K562 (cell line): Measurements from ENCODE around the gene SEC61A1.

Source experiments
- CAMTA2 ChIP-seq: fragments of 250-450 bp; sonication (Bioruptor Pico); conservative IDR thresholded peaks from 2 replicates; pipeline ENCODE4 v1.5.1; 2022
- FOXK2 ChIP-seq, 2 experiments: fragments of 450-650 bp; IDR thresholded peaks in 1 of 2; conservative IDR thresholded peaks in 1 of 2; 2 replicates each; pipeline ENCODE4 v1.6.1; 2016; ENCODE audit warnings: low read depth in 2 of 2, mild to moderate bottlenecking in 1 of 2
- GABPA ChIP-seq: fragments of 200-800 bp; sonication (Bioruptor generic); conservative IDR thresholded peaks from 2 replicates; pipeline ENCODE4 v1.6.1; 2016; ENCODE audit warnings: low read depth, missing genetic modification characterization, missing compliant biosample characterization
- NCOA2 ChIP-seq, 2 experiments: fragments of 450-650 bp; IDR thresholded peaks; 2 replicates each; pipeline ENCODE4 v1.6.1; 2018; ENCODE audit warnings: mild to moderate bottlenecking in 2 of 2, moderate library complexity in 1 of 2; ENCODE audit not compliant: partially characterized antibody in 2 of 2
- POLR2AphosphoS5 ChIP-seq: IDR thresholded peaks from 2 replicates; pipeline ENCODE4 v1.6.1; 2011; ENCODE audit warnings: mild to moderate bottlenecking, low read depth, low read length, moderate library complexity; ENCODE audit not compliant: control insufficient read depth, insufficient read depth
- TRIM24 ChIP-seq, 2 experiments: fragments of 450-650 bp; IDR thresholded peaks; 2 replicates each; pipeline ENCODE4 v1.6.1; 2016
- ZBED1 ChIP-seq: IDR thresholded peaks from 2 replicates; pipeline ENCODE4 v1.6.1; 2014
- ZNF121 ChIP-seq: sonication (generic); formaldehyde crosslinking; conservative IDR thresholded peaks from 2 replicates; pipeline ENCODE4 v1.8.0; 2022; ENCODE audit warnings: missing genetic modification reagents
- ZNF143 ChIP-seq: sonication (generic); formaldehyde crosslinking; IDR thresholded peaks from 2 replicates; pipeline ENCODE4 v1.9.0; 2022; ENCODE audit warnings: mild to moderate bottlenecking, missing genetic modification reagents
- ZNF830 ChIP-seq: fragments of 250-450 bp; sonication (Bioruptor Pico); IDR thresholded peaks from 2 replicates; pipeline ENCODE4 v1.5.0; 2021; ENCODE audit warnings: mild to moderate bottlenecking
- TF ChIP-seq, protein P1 (sequence below), 2 experiments: IDR thresholded peaks; 2 replicates each; pipeline ENCODE4 v1.6.1; 2012; ENCODE audit warnings: improper control_type of control experiment in 2 of 2, low read depth in 2 of 2, low read length in 2 of 2, borderline replicate concordance in 1 of 2
- TF ChIP-seq, protein P2 (sequence below): fragments of 250-450 bp; sonication (Bioruptor Pico); IDR thresholded peaks from 2 replicates; pipeline ENCODE4 v1.5.1; 2021; ENCODE audit warnings: mild to moderate bottlenecking
- TF ChIP-seq, protein P3 (sequence below), 3 experiments: IDR thresholded peaks in 2 of 3; conservative IDR thresholded peaks in 1 of 3; 2 replicates each; pipeline ENCODE4 v1.5.1; 2011 to 2012; ENCODE audit warnings: low read length in 3 of 3, mild to moderate bottlenecking in 3 of 3, control low read depth in 2 of 3, improper control_type of control experiment in 1 of 3, inconsistent platforms in 1 of 3, low read depth in 1 of 3, mixed read lengths in 1 of 3, moderate library complexity in 1 of 3; ENCODE audit not compliant: insufficient read depth in 2 of 3

DNA sequence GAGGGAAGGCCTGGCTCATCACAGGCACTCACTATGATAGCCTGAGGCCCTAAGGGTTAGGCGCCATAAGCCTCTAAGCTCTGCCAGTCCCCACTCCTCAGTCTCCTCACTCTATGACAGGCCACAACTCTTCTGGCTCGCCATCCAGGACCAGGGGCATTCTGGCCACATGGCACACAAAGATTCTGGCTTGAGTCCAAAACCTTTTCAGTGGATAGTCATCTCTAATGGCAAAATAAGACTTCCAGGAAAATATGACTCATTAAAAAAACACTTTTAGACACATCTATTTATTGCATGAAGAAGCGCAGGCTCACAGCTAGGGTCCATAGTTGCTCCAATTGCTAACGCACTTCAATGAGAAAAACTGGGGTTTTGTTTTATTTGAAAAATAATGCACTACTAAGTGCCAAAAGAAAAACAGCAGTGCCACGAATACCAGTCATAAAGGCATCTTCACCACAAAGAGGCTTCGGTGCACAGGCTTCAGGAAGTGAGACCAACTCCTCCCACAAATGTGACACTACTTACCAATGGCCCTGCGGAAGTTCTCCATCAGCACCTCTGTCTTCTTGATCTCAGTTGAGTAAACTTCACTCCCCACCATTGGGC lies 60.2 kb downstream of the SEC61A1 start:
- TF ChIP-seq GABPA (tag) (no peak), POLR2AphosphoS5 (no peak), CAMTA2 (no peak), NCOA2 (IDR thresholded peaks at IDR 0.05; ENCODE audit: partially characterized antibody in 2 of 2) (no peak), ZNF121 (CRISPR knock-in tag) (no peak), ZNF143 (CRISPR knock-in tag) (no peak), TRIM24 (IDR thresholded peaks at IDR 0.05) (no peak), FOXK2 (conservative IDR thresholded peaks at IDR 0.05 in 1 of 2, IDR thresholded peaks at IDR 0.05 in 1 of 2; ENCODE audit: low read depth in 2 of 2) (no peak), ZNF830 (CRISPR knock-in tag) (no peak), ZBED1 (no peak)
- TF ChIP-seq, protein P1, sequence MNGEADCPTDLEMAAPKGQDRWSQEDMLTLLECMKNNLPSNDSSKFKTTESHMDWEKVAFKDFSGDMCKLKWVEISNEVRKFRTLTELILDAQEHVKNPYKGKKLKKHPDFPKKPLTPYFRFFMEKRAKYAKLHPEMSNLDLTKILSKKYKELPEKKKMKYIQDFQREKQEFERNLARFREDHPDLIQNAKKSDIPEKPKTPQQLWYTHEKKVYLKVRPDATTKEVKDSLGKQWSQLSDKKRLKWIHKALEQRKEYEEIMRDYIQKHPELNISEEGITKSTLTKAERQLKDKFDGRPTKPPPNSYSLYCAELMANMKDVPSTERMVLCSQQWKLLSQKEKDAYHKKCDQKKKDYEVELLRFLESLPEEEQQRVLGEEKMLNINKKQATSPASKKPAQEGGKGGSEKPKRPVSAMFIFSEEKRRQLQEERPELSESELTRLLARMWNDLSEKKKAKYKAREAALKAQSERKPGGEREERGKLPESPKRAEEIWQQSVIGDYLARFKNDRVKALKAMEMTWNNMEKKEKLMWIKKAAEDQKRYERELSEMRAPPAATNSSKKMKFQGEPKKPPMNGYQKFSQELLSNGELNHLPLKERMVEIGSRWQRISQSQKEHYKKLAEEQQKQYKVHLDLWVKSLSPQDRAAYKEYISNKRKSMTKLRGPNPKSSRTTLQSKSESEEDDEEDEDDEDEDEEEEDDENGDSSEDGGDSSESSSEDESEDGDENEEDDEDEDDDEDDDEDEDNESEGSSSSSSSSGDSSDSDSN (IDR thresholded peaks at IDR 0.05; ENCODE audit: borderline replicate concordance in 1 of 2, low read depth in 2 of 2, low read length in 2 of 2) = no peak
- TF ChIP-seq, protein P2, sequence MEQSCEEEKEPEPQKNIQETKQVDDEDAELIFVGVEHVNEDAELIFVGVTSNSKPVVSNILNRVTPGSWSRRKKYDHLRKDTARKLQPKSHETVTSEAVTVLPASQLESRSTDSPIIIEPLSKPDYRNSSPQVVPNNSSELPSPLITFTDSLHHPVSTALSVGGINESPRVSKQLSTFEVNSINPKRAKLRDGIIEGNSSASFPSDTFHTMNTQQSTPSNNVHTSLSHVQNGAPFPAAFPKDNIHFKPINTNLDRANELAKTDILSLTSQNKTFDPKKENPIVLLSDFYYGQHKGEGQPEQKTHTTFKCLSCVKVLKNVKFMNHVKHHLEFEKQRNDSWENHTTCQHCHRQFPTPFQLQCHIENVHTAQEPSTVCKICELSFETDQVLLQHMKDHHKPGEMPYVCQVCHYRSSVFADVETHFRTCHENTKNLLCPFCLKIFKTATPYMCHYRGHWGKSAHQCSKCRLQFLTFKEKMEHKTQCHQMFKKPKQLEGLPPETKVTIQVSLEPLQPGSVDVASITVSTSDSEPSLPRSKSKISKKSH (CRISPR knock-in tag) = no peak
- TF ChIP-seq, protein P3, sequence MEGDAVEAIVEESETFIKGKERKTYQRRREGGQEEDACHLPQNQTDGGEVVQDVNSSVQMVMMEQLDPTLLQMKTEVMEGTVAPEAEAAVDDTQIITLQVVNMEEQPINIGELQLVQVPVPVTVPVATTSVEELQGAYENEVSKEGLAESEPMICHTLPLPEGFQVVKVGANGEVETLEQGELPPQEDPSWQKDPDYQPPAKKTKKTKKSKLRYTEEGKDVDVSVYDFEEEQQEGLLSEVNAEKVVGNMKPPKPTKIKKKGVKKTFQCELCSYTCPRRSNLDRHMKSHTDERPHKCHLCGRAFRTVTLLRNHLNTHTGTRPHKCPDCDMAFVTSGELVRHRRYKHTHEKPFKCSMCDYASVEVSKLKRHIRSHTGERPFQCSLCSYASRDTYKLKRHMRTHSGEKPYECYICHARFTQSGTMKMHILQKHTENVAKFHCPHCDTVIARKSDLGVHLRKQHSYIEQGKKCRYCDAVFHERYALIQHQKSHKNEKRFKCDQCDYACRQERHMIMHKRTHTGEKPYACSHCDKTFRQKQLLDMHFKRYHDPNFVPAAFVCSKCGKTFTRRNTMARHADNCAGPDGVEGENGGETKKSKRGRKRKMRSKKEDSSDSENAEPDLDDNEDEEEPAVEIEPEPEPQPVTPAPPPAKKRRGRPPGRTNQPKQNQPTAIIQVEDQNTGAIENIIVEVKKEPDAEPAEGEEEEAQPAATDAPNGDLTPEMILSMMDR (IDR thresholded peaks at IDR 0.05 in 2 of 3, conservative IDR thresholded peaks at IDR 0.05 in 1 of 3; ENCODE audit: insufficient read depth in 2 of 3, low read depth in 1 of 3, low read length in 3 of 3) = no peak
